Panc1 (cell line): Measurements from ENCODE around the gene BAIAP2. TPM values are rescaled to one million over a fixed set of nuclear protein-coding genes. Genes with fewer than 3 reads are reported as not detected.

ENCODE experiments used
- ATAC-seq: fragments of 200-7000 bp; cut with Tn5 transposase; 2 replicates; pipeline ENCODE4 v1.9.1; 2020; ENCODE audit warnings: mild to moderate bottlenecking, moderate library complexity
- BruUV-seq: library from RNA; stranded (reverse); fragments of 400-500 nt; replicated peaks from 2 replicates; lab custom pipeline; 2021; lab: Mats Ljungman, UMichigan
- CTCF ChIA-PET: fragments of 300-600 bp; sonication (Branson Sonifier 250); formaldehyde crosslinking; loops from one replicate; lab custom pipeline; 2022; ENCODE audit warnings: antibody characterized with exemption; lab: Charles Lee
- POLR2A ChIA-PET: fragments of 300-600 bp; sonication (Branson Sonifier 250); formaldehyde crosslinking; loops from one replicate; lab custom pipeline; 2022; ENCODE audit warnings: antibody characterized with exemption; lab: Charles Lee
- DNase-seq: peaks from one replicate; pipeline ENCODE4 v3.0.0-alpha.2; 2010; ENCODE audit warnings: low read depth, low spot score
- H3K27ac ChIP-seq: 2 replicates; pipeline ENCODE4 v1.5.1; 2011; ENCODE audit warnings: mild to moderate bottlenecking, low read length, inconsistent platforms
- H3K27me3 ChIP-seq: fragments of 200-500 bp; sonication (Bioruptor generic); 2 replicates; pipeline ENCODE4 v1.6.0; 2014; ENCODE audit warnings: low read length, inconsistent platforms; ENCODE audit not compliant: control insufficient read depth, insufficient read depth
- H3K36me3 ChIP-seq: fragments of 200-500 bp; sonication (Bioruptor generic); 2 replicates; pipeline ENCODE4 v1.5.1; 2014; ENCODE audit warnings: inconsistent platforms, mild to moderate bottlenecking, low read length, moderate library complexity; ENCODE audit not compliant: control insufficient read depth, insufficient read depth
- H3K4me1 ChIP-seq: 2 replicates; pipeline ENCODE4 v1.5.1; 2011; ENCODE audit warnings: inconsistent platforms, mild to moderate bottlenecking, low read length, moderate library complexity; ENCODE audit not compliant: control insufficient read depth, insufficient read depth
- H3K4me3 ChIP-seq, 2 experiments: 2 replicates each; pipeline ENCODE4 v1.5.1; 2011 to 2012; ENCODE audit warnings: low read depth in 2 of 2, low read length in 2 of 2, mild to moderate bottlenecking in 2 of 2, inconsistent platforms in 1 of 2, moderate library complexity in 1 of 2
- H3K9me3 ChIP-seq: fragments of 200-500 bp; sonication (Bioruptor generic); 2 replicates; pipeline ENCODE4 v1.5.1; 2014; ENCODE audit warnings: low read depth, mild to moderate bottlenecking, inconsistent platforms, low read length, moderate library complexity; ENCODE audit not compliant: control insufficient read depth, insufficient read depth
- POLR2AphosphoS5 ChIP-seq: IDR thresholded peaks from 2 replicates; pipeline ENCODE4 v1.6.1; 2012; ENCODE audit warnings: mild to moderate bottlenecking, low read depth, low read length, moderate library complexity
- SIN3A ChIP-seq: IDR thresholded peaks from 2 replicates; pipeline ENCODE4 v1.6.1; 2012; ENCODE audit warnings: low read depth, mild to moderate bottlenecking, low read length, moderate library complexity, borderline replicate concordance; ENCODE audit not compliant: insufficient read depth
- TCF7L2 ChIP-seq: IDR thresholded peaks from 2 replicates; pipeline ENCODE4 v1.6.1; 2011; ENCODE audit warnings: mild to moderate bottlenecking, low read depth, low read length, inconsistent platforms
- in situ Hi-C: cut with HindIII; loops from 2 replicates; pipeline ENCODE4 v1.10.0; 2016; ENCODE audit warnings: low sequenced_read_pairs, low pct_unique_long_range_greater_than_20kb
- intact Hi-C: fragments of 100-400 bp; cut with micrococcal nuclease; formaldehyde crosslinking; loops from one replicate; pipeline ENCODE4 v1.10.0; 2022; ENCODE audit not compliant: unreplicated experiment
- total RNA-seq: library from RNA; stranded (reverse); gene quantifications from one replicate; pipeline ENCODE4 v1.2.1, GENCODE V29; 2021; ENCODE audit not compliant: unreplicated experiment
- TF ChIP-seq, protein P1 (sequence below), 2 experiments: IDR thresholded peaks; 2 replicates each; pipeline ENCODE4 v1.6.1; 2011 to 2012; ENCODE audit warnings: low read depth in 2 of 2, control low read depth in 1 of 2, low read length in 1 of 2, mild to moderate bottlenecking in 1 of 2, moderate library complexity in 1 of 2; ENCODE audit not compliant: insufficient read depth in 1 of 2
- TF ChIP-seq, protein P2 (sequence below): fragments of 450-650 bp; IDR thresholded peaks from 2 replicates; pipeline ENCODE4 v1.5.1; 2017; ENCODE audit warnings: mild to moderate bottlenecking

BAIAP2 gene
- total RNA-seq, 1 experiment from 2014 or later: 125 TPM

DNA sequence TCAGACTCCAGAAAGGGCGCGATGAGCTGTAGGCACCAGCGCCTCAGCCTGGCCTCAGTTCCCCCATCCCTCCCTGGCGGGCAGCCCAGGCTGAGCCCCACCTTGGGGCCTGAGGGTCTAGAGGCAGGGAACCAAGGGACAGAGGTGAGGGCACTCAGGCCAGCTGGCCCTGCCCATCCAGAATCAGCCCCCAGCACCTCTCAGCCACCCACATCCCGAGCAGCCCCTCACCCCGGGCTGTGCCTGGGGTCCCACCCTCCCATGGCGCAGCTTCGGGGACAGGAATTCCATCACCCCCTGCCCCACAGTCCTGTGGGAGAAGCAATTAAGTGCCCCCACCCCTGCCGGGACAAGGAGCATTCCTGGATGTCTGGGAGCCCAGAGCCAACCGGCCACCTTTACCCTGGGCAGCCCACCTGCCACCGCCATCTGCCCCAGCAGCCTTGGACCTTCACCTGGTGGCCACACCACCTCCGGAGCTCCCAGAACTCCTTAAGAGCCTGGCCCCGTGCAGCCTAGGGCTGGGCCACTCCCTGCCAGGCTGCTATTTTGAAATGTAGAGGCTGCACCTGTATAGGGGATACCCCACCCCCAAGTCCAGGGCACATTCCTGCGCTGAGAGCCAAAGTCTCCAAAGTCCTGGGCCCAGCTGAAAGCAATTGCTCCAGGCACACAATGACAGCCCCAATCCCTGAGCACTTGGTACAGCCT, 96.7 kb downstream of the BAIAP2 start:
- ChIA-PET POLR2A (no interaction called here), CTCF (no interaction called here)
- Histone ChIP-seq H3K27me3 (no peaks in the 10 kb centered on the region), H3K36me3 (no peaks in the 10 kb centered on the region), H3K9me3 (no peaks in the 10 kb centered on the region), H3K27ac (no peak overlapping the region), H3K4me1 (peaks cover 5% of the 10 kb centered on the region), H3K4me3 (no peak overlapping the region)
- intact Hi-C loops (no loop called here), in situ Hi-C loops (no loop called here)
- DNase-seq (no peak), ATAC-seq (no peak)
- TF ChIP-seq POLR2AphosphoS5: no peak
- no peak for TF ChIP-seq SIN3A
- TF ChIP-seq TCF7L2: no peak
- TF ChIP-seq, protein P1, sequence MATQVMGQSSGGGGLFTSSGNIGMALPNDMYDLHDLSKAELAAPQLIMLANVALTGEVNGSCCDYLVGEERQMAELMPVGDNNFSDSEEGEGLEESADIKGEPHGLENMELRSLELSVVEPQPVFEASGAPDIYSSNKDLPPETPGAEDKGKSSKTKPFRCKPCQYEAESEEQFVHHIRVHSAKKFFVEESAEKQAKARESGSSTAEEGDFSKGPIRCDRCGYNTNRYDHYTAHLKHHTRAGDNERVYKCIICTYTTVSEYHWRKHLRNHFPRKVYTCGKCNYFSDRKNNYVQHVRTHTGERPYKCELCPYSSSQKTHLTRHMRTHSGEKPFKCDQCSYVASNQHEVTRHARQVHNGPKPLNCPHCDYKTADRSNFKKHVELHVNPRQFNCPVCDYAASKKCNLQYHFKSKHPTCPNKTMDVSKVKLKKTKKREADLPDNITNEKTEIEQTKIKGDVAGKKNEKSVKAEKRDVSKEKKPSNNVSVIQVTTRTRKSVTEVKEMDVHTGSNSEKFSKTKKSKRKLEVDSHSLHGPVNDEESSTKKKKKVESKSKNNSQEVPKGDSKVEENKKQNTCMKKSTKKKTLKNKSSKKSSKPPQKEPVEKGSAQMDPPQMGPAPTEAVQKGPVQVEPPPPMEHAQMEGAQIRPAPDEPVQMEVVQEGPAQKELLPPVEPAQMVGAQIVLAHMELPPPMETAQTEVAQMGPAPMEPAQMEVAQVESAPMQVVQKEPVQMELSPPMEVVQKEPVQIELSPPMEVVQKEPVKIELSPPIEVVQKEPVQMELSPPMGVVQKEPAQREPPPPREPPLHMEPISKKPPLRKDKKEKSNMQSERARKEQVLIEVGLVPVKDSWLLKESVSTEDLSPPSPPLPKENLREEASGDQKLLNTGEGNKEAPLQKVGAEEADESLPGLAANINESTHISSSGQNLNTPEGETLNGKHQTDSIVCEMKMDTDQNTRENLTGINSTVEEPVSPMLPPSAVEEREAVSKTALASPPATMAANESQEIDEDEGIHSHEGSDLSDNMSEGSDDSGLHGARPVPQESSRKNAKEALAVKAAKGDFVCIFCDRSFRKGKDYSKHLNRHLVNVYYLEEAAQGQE (IDR thresholded peaks at IDR 0.05; ENCODE audit: insufficient read depth in 1 of 2, low read depth in 2 of 2, low read length in 1 of 2): no peak
- TF ChIP-seq, protein P2, sequence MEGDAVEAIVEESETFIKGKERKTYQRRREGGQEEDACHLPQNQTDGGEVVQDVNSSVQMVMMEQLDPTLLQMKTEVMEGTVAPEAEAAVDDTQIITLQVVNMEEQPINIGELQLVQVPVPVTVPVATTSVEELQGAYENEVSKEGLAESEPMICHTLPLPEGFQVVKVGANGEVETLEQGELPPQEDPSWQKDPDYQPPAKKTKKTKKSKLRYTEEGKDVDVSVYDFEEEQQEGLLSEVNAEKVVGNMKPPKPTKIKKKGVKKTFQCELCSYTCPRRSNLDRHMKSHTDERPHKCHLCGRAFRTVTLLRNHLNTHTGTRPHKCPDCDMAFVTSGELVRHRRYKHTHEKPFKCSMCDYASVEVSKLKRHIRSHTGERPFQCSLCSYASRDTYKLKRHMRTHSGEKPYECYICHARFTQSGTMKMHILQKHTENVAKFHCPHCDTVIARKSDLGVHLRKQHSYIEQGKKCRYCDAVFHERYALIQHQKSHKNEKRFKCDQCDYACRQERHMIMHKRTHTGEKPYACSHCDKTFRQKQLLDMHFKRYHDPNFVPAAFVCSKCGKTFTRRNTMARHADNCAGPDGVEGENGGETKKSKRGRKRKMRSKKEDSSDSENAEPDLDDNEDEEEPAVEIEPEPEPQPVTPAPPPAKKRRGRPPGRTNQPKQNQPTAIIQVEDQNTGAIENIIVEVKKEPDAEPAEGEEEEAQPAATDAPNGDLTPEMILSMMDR: no peak
- BruUV-seq: no TSS peak

DNA sequence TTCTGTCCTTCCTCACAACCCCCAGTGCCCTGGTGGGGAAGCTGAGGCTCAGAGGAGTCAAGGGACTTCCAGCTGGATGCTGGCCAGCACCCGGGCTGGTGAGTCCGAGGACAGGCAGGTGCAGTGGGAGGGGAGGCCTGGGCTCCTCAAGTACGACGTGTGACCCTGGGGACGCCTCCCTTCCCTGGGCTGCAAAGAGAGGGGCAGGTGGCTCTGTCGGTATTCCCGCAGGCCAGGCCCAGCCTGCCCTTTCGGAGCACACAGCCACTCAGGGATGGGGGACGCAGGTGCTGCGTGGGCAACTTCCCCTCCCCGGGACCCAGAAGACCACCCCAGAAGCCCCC, 97.2 kb downstream of the BAIAP2 start:
- BruUV-seq: no TSS peak
- DNase-seq: no peak
- CTCF ChIA-PET: no interaction called here
- peaks cover 2% of the 10 kb centered on the region; the same call in 1 of the 2 replicates for H3K4me1 ChIP-seq
- no peak overlapping the region for H3K27ac ChIP-seq
- POLR2A ChIA-PET: no interaction called here
- H3K27me3 ChIP-seq: no peaks in the 10 kb centered on the region
- TF ChIP-seq, protein P1 (IDR thresholded peaks at IDR 0.05; ENCODE audit: insufficient read depth in 1 of 2, low read depth in 2 of 2, low read length in 1 of 2): no peak
- no peak for TF ChIP-seq SIN3A
- no peak for TF ChIP-seq POLR2AphosphoS5
- no peak for TF ChIP-seq TCF7L2
- TF ChIP-seq, protein P2: no peak
- intact Hi-C loops (no loop called here), in situ Hi-C loops (no loop called here)
- no peak overlapping the region for H3K4me3 ChIP-seq
- no peak for ATAC-seq
- H3K9me3 ChIP-seq: no peaks in the 10 kb centered on the region
- H3K36me3 ChIP-seq: no peaks in the 10 kb centered on the region
